SW480 (cell line): Measurements from ENCODE around the gene P2RX3.
"Not testable (repeated sequence)": the region's sequence is repeated elsewhere in the genome, so short reads cannot be mapped to it uniquely, and the experiment has no call there.

ENCODE experiments used
- DNase-seq: peaks from one replicate; pipeline ENCODE4 v3.0.0-alpha.2; 2016; ENCODE audit warnings: low spot score

P2RX3 gene

DNA sequence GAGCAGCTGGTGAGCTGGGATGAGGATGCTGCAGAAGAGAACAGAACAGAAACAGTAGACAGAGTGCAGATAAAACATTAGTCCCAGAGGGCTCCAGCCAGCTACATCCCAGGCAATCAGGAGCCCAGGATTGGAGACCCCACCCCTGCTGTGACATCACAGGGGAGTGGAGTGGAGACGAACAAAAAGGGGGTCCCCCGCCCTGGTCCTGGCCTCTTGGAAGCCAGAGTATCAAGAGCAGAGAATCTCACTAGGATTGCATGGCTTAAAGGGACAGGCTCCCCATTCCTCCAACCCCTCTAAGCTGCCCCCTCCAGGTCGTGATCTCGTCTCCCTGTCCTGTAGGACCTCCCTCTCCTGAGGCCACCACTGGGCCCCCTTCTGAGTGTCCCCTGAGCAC lies at the start of gene P2RX3:
Gene P2RX3 (plus strand): TSS at position 211 of the 400 bp plus-strand sequence. CDS start 199 bp downstream, outside the sequence.
- DNase-seq = no peak

GRCh38 chr11:57288771-57289579 lies 49.2 kb upstream of the P2RX3 start:
- no peak for DNase-seq

- DNase-seq = no peak
Measured at GRCh38 chr11:57290288-57290687, 47.9 kb upstream of the P2RX3 start.

DNA sequence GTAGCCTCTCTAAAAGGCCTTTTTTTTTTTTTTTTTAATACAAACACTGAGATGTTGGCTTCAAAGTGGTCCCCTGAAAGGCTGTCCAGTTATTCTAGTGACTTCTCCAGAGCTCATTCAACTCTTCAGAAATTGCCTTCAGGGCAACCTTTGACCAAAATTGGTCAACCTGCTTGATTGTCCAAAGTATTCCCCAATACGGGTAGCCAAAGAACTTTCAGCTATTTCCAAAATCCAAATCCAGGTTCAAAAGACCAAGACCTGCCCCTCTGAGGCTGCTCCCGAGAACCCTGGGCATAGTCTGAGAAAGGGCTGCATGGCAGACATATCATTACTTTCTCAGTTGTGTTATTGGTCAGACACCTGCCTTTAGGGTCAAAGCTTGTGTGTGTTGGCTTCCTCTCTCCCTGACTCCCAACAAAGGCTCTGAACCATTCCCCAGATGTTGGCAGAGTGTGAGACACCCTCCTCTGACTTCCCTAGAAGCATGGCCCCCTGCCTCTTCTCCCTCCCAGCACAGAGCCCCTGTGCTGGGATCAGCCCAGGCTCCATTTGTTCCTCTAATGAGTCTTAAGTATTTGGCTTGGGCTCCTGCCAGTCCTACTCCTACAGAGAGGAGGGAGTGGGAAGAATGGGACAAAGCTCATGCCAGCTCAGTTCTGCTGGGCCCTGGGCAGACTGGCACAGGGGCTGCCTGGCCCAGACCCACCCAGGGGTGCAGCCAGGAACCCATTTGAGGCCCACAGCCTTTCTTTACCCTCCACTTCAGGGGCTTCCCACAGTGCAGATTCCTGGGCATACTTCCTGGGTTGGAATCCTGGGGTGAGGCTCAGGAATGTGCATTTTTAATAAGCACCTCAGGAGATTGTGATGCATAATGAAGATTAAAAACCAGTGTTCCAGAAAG lies 43.7 kb upstream of the P2RX3 start:
- no peak for DNase-seq

DNA sequence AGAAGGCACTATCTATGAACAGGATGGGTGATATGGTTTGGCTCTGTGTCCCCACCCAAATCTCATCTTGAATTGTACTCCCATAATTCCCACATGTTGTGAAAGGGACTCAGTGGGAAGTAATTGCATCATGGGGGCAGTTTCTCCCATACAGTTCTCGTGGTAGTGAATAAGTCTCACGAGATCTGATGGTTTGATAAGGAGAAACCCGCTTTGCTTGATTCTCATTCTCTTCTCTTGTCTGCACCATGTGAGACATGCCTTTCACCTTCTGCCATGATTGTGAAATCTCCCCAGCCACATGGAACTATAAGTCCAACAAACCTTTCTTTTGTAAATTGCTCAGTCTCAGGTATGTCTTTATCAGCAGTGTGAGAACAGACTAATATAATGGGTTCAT lies 41.9 kb upstream of the P2RX3 start:
- DNase-seq = not testable (repeated sequence)

- DNase-seq = no peak
Measured at GRCh38 chr11:57297221-57297620, 40.9 kb upstream of the P2RX3 start.

- no peak for DNase-seq
Measured at GRCh38 chr11:57299150-57299737, 38.9 kb upstream of the P2RX3 start.

GRCh38 chr11:57300785-57301184 lies 37.4 kb upstream of the P2RX3 start:
- DNase-seq = no peak

- DNase-seq = no peak
Measured at GRCh38 chr11:57301711-57302423, 36.3 kb upstream of the P2RX3 start.

DNA sequence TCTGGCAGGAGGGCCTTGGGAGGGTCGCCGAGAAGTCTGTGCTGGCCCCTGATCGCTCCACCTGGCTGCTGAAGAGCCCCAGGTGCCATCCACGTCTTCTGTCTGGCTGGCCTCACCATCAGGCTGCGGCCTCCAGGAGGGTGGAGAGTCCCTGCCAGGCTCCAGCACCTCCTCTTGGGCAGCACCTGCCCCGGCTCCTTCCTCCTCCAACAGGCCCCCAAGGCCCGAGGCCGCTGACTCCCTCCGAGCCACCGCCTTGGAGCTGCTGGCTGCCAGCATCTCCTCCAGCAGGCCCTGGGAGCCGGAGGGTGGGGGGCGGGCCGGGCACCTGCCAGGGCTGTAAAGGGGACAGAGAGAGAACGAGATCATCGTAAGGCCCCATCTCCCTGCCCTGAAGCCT lies 35.7 kb upstream of the P2RX3 start:
- DNase-seq = no peak

- no peak for DNase-seq
Measured at GRCh38 chr11:57303280-57303989, 34.7 kb upstream of the P2RX3 start.

DNA sequence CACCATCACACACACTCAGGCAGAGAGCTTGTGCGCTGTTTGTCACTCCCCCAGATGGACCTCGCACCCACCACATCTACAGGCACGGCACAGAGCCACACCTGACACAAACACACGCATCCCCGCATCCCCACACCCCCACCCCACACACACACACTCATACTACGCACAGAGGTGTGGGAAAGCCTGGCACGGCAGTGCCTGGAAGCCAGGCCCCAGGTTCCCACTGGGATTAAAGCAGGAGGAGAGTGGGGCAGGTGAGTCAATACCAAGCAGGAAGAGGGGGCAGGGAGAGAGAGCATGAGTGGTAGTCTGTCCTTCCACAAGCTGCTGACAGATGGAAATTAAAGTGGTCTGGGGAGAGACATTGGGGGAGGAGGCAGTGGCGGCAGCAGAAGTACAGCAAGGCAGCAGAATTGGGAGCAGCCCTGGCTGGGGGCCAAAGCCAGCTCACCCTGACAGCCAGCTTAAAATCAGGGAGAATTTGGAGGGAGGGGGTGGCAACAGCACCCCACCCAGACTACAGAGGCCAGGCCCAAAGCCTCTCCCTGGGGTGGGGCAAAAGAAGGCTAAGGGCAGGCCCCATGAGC lies 34.1 kb upstream of the P2RX3 start:
- no peak for DNase-seq

GRCh38 chr11:57305523-57305922 lies 32.6 kb upstream of the P2RX3 start:
- DNase-seq = no peak

GRCh38 chr11:57306161-57306876 lies 31.8 kb upstream of the P2RX3 start:
- DNase-seq = no peak

DNA sequence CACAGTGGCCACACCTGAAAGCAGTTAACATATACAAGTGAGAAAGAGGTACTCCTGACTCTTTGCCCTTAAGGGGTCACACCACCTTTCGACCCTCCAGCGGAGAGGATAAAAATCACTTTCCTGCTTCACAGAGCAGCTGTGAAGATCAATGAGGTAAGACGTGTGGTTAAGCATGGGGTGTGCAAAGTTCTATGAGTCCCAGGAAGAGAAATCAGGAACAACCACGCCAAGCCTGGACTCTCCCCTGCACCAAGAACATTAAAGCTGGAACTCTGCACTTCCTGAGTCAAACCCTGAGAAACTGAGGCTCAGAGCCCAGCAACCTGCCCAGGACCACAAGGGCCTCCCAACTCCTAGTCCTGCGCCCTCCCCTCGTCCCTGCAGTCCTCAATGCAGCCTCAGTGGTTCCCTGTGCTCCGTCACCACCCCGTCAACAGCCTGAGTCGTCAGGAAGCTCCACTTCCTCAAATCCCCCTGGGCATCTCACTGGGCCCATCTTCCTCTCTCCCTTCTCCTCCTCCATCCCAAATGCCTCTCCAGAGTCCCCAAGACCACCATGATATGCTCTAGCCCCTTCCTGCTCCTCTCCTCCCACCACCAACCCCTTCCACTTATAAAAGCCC lies 31.1 kb upstream of the P2RX3 start:
- no peak for DNase-seq

- no peak for DNase-seq
Measured at GRCh38 chr11:57307666-57308270, 30.4 kb upstream of the P2RX3 start.

- no peak for DNase-seq
Measured at GRCh38 chr11:57308426-57309060, 29.6 kb upstream of the P2RX3 start.

GRCh38 chr11:57309106-57310059 lies 28.8 kb upstream of the P2RX3 start:
- DNase-seq = no peak
